Iris pigment epithelial cell (primary cell): ENCODE measurements around the gene N4BP3.
A peak's percentile ranks its signal among the peaks of the same experiment; 100 is the strongest.

Experiments used
- DNase-seq: peaks from one replicate; pipeline ENCODE4 v3.0.0-alpha.2; 2011; ENCODE audit warnings: low read depth

The N4BP3 gene

DNA sequence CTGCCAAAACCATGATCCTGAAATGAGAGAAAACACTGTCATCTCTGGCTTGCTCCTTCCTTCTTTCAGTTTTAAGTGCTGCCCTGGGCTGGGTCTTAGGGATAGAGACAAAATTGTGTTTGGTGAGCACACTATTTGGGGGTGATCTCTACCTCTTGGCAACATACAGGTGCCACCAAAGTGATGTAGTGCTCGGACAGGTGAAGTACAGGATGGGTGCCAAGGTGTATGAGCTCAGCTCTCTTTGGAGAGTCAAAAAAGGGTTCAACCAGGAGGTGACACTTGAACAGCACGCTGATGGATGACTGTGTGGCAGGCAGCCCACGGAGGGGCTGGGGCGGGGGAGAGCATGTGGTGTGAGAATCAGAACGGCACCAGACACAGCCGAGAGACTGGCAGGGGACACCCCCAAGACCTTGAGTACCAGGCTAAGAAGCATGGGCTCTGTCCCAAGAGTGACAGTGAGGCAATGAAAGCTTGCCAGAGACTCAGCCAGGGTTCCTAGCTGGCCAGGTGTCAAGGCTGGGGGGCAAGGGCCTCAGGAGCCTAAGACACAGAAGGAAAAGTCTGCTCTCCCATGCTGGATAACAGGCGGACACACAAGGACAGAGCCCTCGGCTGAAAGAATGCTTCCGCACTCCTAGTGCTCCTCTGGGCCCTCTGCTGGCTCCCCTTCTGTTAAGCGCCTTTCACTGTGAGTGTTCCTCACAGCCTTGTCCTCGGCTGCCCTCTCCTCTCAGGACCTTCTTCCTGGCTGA, 37.8 kb downstream of the N4BP3 start:
- no peak for DNase-seq

DNA sequence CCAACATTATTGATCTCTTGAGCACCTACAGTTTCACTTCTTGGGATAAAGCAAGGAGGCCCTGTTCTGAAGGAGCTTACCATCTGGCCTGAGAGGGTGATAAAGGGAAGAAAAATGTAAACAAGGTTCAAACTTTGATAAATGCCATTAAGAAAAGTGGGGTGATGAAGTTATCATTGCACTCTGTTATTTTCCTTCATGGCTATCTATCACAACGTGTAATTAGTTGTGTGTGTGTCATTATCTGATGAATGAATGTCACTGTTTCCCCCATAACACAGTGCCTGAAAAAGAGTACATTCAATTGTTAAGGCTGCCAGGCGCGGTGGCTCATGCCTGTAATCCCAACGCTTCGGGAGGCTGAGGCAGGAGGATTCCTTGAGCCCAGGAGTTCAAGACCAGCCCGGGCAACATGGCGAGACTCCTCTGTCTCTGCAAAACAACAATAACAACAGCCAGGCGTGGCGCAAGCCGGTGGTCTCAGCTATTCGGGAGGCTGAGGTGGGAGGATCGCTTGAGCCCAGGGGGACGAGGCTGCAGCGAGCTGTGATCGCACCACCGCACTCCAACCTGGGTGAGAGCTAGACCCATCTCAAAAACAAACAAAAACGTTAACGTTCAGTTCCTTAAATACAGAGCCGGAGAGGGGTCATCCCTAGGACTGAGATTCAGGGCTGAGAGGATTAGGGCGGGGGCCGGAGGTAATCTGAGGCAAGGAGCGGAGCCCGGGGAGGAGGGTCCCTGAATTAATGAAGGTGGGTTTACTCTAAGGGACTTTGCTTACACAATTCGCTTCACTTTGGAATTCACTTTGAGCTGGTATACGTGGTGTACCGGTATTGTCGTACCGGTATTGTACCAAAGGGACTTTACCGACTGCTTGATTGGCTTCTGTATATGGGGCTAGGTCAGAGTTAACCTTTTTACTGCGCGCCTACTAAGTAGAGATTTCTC, 39.4 kb downstream of the N4BP3 start:
- DNase-seq = no peak

DNA sequence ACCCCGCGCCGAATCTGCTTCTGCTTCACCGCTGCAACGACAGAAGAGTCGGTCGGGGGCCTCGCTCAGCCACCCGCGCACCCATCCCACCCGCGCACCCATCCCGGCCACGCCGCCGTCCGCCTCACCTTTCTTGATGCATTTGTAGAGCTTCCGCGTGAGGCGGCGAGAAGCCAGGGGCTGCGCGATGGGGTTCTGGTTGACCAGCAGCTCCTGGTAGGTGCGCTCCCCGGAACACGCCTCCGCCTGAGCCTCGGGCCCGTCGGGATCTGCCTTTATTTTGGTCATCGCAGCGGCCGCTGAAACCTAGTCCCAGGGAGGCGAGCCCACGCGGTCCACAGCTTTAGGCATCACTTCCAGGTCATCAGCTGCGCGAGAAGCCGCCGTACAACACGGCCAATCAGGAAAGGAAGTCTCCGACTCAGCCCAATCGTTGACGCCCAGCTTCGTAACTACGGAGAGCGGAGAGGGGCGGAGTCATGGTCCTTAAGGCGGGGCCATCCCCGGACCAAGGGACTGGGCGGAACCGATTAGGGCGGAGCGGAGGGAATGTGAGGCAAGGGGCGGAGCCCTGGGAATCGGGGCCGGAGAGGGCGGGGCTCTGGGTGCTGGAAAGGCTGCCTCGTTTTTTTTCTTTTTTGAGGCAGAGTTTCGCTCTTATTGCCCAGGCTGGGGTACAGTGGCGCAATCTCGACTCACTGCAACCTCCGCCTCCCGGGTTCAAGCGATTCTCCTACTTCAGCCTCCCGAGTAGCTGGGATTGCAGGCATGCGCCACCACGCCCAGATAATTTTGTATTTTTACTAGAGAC, 40.4 kb downstream of the N4BP3 start, which contains the start of gene NHP2:
TSS of gene NHP2 (minus strand) at position 356 of the 811 bp plus-strand sequence. CDS start at position 288, 68 bp downstream.
- DNase-seq = peak; percentile 99

DNA sequence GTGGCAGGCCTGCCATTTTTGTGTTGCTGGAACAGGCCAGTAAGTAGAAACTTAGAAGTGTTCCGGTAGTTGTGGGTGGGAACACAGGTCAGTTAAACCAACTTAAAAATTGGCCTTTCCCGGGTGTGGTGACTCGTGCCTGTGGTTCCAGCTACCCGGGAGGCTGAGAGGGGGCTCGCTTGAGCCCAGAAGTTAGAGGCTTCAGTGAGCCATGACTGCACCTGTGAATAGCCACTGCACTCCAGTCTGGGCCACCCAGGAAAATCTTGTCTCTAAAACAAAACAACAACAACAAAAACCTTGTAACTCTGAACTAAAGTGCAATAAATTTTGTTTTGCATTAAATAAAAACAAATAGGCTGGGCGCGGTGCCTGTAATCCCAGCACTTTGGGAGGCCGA, 41.7 kb downstream of the N4BP3 start:
- DNase-seq = no peak

DNA sequence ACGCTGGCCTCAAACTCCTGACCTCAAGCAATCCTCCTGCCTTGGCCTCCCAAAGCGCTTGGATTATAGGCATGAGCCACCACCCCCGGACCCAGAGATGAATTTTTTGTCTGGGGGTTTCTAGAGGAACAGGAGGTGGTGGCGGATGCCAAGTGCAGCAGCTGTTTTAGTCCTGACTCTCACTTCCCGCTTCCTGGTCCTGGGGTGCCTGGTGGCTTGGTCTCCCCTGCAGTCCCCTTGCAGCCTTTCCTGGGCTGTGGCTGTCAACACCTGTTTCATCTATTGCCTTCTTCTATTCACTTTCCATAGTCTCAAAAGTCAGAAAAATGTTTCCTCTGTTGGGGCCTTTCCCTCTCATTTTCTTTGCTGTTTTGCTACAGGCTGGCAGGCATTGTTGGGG, 46.8 kb downstream of the N4BP3 start:
- no peak for DNase-seq

DNA sequence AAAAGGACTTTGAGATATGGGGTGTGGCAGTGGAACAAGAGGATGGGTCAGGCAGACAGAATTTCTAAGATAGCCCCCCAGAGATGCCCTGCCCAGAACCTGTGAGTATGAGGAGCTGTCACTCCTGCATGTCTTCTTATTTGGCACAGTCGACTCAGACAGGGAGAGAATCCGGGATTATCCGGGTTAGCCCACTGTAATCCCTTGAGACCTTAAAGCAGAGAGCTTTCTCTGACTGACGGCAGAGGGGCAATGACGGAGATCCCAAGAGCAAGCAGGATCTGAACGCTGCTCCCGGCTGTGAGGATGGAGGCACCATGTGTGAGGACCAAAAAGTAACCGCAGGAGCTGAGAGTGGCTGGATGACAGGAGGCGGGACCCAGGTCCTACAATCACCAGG, 49.1 kb downstream of the N4BP3 start:
- DNase-seq = no peak

DNA sequence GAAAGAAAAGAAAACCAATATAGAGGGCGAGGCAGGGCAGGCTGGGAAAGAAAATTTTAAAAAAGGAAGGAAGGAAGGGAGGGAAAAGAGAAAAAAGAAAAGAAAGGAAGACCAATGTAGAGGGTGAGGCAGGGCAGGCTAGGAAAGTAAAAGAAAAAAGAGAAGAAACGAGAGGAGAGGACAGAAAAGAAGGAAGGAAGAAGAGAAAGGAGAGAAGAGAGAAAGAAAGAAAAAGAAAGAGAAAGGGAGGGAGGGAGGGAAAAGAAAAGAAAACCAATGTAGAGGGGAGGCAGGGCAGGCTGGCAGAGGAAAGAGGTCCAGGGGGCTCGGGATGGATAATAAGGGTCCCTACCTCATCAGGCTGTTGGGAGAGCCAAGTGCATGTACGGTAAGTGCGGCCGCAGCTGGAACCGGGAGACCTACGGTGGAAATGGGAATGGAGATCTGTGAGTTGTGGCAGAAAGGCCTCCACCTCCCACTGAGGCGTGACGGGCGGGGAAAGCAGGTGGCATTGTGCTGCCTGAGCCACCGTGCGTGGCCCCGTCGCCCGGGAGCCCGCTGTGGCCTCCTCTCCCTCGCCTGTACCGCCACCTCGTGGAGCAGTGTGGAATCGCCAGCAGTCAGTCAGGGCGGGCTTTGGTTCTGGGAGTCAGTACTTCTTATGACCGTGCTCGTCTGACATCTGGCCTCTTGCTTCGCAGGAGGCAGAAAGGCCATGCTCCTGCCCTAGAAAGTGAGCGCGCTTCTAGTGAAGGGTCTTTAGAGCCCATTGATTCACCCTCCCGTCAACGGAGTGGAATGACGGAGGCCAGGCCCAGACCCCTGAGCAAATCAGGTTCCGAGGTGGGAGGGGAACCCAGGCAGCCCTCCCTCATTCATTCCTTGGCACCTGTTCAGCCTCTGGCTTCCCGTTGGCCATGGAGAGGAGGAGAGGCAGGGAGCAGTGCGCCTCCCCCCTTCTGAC, 50.7 kb downstream of the N4BP3 start:
- DNase-seq = peak; percentile 51

DNA sequence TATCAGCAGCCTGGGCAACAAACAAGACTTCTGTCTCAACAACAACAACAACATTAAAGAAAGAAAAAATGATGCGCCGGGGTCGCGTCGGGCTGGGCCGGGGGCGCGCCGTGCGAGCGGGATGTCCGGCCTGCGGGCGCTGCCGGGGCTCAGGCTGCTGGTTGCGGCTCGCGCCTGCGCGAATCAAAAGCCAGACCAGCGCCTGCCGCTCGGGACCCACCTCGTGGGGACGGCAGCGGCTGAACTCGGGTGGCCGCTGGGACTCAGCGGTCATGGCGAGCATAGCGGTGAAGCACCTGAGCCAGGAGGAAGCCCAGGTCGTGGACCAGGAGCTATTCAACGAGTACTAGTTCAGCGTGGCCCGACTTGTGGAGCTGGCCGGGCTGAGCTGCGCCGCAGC, 52.2 kb downstream of the N4BP3 start:
- no peak for DNase-seq

DNA sequence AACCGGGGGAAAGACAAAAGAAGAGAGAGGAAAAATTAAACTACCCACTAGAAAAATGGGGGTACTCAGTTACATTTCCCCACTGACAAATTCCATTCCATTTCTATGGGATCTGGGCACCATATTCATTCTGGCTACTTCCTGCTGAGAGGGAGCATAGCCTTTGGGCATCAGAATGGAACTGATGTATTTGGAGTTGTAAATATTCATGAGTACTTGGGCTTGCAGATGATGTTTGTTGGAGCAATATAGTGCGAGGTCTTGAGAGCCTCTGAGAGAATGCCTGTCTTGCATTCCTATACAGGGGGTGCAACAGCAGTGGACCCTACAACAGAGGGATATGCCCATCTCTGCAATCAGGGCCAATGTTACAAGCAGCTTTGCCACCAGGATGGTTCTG, 57.1 kb downstream of the N4BP3 start:
- DNase-seq = no peak

DNA sequence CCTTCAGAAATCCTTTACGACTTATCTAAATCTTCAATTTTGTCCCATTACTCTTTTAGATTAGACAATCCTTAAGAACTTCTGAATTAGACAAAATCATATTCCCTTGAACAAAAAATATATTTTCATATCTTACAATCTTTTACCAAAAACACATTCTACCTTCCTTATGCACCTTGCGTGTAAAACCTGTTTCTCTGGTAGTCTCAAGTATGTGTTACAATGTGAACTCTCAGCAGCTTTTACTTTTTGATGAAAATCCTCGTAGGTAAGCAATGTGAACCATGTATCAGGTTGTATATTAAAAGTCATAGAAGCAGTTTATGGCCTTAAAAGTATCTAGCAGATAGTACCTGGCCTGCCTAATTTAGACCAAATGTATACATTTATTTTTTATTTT, 61.1 kb downstream of the N4BP3 start:
- no peak for DNase-seq
